Sigmoid colon (tissue), 4 donors: ENCODE data around the gene NUP85.

Experiments
- CTCF ChIP-seq, 4 experiments: fragments of 450-650 bp in 3 of 4; fragments of 200-600 bp in 1 of 4; IDR thresholded peaks; one replicate each; pipeline ENCODE4 v1.5.1; 2016 to 2019; ENCODE audit warnings: antibody characterized with exemption in 4 of 4, mild to moderate bottlenecking in 3 of 4, moderate library complexity in 2 of 4
- EP300 ChIP-seq, 4 donors: sonication (generic); formaldehyde crosslinking; IDR thresholded peaks; one replicate each; pipeline ENCODE4 v1.6.1; 2017; ENCODE audit warnings: antibody characterized with exemption in 4 of 4
- POLR2A ChIP-seq, 2 donors: fragments of 450-650 bp; IDR thresholded peaks; one replicate each; pipeline ENCODE4 v1.6.1; 2016; ENCODE audit warnings: antibody characterized with exemption in 2 of 2, mild to moderate bottlenecking in 2 of 2, moderate library complexity in 2 of 2

DNA sequence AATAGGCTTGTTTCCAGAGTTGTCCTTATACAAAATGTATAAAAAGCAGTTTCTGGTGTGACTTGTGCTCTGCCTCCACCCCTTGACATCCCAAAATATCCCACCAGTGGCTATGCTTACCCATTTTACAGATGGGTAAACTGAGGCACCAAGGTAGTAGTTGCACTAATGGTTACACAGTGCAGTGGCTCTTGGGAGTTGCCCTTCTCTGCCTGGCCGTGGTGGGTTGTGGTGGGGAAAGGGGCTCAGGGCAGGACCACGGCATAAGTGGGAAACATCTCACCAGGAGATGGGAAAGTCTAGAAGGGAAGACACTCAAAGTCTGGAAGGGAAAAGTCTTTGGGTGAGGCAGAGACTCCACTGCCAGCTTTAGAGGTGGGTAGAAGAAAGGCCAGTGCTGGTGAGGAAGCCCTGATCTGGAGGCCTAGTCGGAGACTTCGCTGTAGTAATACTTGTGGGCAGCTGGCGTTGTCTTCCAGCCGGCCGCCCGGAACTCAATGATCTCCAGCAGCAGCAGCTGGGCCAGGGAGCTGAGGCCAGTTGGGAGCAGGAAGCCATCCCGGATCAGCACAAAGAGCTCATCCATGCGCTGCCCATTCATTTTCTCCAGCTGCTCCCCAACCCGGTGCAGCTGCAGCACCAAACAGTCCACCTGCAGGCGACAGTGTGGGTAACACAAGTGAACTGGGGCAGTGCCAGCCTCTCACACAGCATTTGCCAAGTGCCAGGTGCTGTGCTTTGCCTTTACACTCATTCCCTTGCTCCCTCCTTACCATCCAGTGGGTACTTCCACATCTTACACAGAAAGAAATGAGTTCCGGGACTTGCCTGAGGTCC is 61.1 kb downstream of the NUP85 start:
- no peak for TF ChIP-seq POLR2A (IDR thresholded peaks at IDR 0.05)
- no peak for TF ChIP-seq CTCF (IDR thresholded peaks at IDR 0.05)
- TF ChIP-seq EP300 (IDR thresholded peaks at IDR 0.05) = no peak
